Brain microvascular endothelial cell (primary cell): ENCODE measurements around the gene VOPP1.
"Not testable (repeated sequence)": the region's sequence is repeated elsewhere in the genome, so short reads cannot be mapped to it uniquely, and the experiment has no call there.

Experiments
- DNase-seq: peaks from one replicate; pipeline ENCODE4 v3.0.0-alpha.2; 2020
- H3K27ac ChIP-seq: fragments of 250-450 bp; sonication (Bioruptor Pico); 2 replicates; pipeline ENCODE4 v1.5.1; 2020; ENCODE audit warnings: mild to moderate bottlenecking, moderate library complexity
- H3K27me3 ChIP-seq: fragments of 250-450 bp; sonication (Bioruptor Pico); replicated peaks from 2 replicates; pipeline ENCODE4 v1.5.1; 2020; ENCODE audit warnings: mild to moderate bottlenecking
- H3K36me3 ChIP-seq: fragments of 250-450 bp; sonication (Bioruptor Pico); replicated peaks from 2 replicates; pipeline ENCODE4 v1.5.1; 2020; ENCODE audit warnings: mild to moderate bottlenecking
- H3K4me3 ChIP-seq: 2 replicates; pipeline ENCODE4 v1.5.1; 2011; ENCODE audit warnings: low read depth, mild to moderate bottlenecking, control low read depth, low read length, moderate library complexity
- in situ Hi-C: cut with HindIII; loops from 2 replicates; pipeline ENCODE4 v1.10.0; 2017; ENCODE audit warnings: low sequenced_read_pairs, low pct_ligation_motif_present
- TF ChIP-seq, protein P1 (sequence below): IDR thresholded peaks from 2 replicates; pipeline ENCODE4 v1.5.1; 2011; ENCODE audit warnings: low read depth, mild to moderate bottlenecking, moderate library complexity, low read length, control low read depth, inconsistent platforms; ENCODE audit errors: missing control alignments

Gene VOPP1

DNA sequence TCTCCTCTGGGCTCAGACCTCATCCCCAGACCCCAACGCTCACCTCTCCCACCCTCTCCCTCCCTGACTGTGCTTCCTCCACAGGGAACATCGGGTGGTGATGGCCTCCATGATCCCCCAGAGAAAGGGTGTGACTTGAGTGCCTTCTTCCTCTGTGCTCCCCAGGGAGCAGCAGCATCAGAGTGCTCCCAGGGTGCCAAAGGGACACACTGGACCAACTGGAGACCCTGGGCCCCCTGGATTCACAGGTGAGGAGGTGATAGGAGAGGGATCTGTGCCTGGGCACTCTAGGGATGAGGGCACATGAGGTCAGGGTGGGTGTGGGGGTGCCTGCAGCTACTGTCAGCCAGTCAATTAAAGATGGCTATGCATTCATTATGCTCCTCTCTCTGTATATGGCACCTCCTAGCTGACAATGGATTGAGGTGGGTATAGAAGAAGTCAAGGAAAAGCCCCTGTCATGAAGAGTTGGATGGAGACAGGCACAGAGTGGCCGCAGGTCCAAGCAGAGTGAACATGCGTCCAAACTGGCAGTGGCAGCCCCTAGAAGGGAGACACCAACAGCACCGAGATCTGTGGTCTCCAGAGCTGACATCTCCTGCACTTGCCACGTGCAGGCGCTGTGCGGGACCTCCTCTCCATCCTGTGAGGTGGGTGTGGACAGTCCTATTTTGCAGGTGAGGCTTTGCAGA is 15.5 kb upstream of the VOPP1 start:
- Histone ChIP-seq H3K36me3 (no peaks in the 10 kb centered on the region), H3K4me3 (no peak overlapping the region), H3K27ac (no peak overlapping the region), H3K27me3 (no peaks in the 10 kb centered on the region)
- in situ Hi-C loops = no loop called here
- TF ChIP-seq, protein P1, sequence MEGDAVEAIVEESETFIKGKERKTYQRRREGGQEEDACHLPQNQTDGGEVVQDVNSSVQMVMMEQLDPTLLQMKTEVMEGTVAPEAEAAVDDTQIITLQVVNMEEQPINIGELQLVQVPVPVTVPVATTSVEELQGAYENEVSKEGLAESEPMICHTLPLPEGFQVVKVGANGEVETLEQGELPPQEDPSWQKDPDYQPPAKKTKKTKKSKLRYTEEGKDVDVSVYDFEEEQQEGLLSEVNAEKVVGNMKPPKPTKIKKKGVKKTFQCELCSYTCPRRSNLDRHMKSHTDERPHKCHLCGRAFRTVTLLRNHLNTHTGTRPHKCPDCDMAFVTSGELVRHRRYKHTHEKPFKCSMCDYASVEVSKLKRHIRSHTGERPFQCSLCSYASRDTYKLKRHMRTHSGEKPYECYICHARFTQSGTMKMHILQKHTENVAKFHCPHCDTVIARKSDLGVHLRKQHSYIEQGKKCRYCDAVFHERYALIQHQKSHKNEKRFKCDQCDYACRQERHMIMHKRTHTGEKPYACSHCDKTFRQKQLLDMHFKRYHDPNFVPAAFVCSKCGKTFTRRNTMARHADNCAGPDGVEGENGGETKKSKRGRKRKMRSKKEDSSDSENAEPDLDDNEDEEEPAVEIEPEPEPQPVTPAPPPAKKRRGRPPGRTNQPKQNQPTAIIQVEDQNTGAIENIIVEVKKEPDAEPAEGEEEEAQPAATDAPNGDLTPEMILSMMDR = no peak
- no peak for DNase-seq

GRCh38 chr7:55582656-55583055 is 10.4 kb upstream of the VOPP1 start:
- H3K27ac ChIP-seq, H3K4me3 ChIP-seq, H3K27me3 ChIP-seq, in situ Hi-C loops, DNase-seq, H3K36me3 ChIP-seq: not testable (repeated sequence)

GRCh38 chr7:55576753-55577152 is 4.5 kb upstream of the VOPP1 start:
- H3K27ac ChIP-seq = no peak overlapping the region
- TF ChIP-seq, protein P1 = no peak
- H3K36me3 ChIP-seq = no peaks in the 10 kb centered on the region
- H3K27me3 ChIP-seq = no peaks in the 10 kb centered on the region
- DNase-seq = no peak
- H3K4me3 ChIP-seq = no peak overlapping the region
- in situ Hi-C loops = no loop called here

- in situ Hi-C loops = no loop called here
- no peak for DNase-seq
Measured at GRCh38 chr7:55575733-55576132, 3.4 kb upstream of the VOPP1 start.

DNA sequence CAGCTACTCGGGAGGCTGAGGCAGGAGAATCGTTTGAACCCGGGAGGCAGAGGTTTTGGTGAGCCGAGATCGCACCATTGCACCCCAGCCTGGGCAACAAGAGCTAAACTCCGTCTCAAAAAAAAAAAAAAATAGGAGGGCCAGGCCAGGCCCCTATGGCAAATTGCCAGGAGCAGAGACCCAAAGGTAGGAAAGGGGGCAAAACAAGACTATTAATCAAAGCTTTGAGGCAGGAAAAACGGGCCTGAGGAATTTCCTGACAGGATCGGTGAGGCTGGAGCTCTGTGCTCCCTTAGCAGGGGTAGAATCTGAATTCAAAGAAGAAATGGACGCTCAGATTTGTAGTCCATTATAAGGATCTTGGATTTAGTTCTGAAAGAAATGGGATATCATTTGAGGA is 2.8 kb upstream of the VOPP1 start:
- no peak for DNase-seq
- no peaks in the 10 kb centered on the region for H3K27me3 ChIP-seq
- no peak overlapping the region for H3K4me3 ChIP-seq
- H3K36me3 ChIP-seq = no peaks in the 10 kb centered on the region
- in situ Hi-C loops = no loop called here
- H3K27ac ChIP-seq = no peak overlapping the region
- TF ChIP-seq, protein P1 = no peak

More at GRCh38 chr7:55575733-55576132, 3.4 kb upstream of the VOPP1 start:
- no peak overlapping the region for H3K4me3 ChIP-seq
- TF ChIP-seq, protein P1 = no peak
- H3K27me3 ChIP-seq = no peaks in the 10 kb centered on the region
- no peak overlapping the region for H3K27ac ChIP-seq
- no peaks in the 10 kb centered on the region for H3K36me3 ChIP-seq

DNA sequence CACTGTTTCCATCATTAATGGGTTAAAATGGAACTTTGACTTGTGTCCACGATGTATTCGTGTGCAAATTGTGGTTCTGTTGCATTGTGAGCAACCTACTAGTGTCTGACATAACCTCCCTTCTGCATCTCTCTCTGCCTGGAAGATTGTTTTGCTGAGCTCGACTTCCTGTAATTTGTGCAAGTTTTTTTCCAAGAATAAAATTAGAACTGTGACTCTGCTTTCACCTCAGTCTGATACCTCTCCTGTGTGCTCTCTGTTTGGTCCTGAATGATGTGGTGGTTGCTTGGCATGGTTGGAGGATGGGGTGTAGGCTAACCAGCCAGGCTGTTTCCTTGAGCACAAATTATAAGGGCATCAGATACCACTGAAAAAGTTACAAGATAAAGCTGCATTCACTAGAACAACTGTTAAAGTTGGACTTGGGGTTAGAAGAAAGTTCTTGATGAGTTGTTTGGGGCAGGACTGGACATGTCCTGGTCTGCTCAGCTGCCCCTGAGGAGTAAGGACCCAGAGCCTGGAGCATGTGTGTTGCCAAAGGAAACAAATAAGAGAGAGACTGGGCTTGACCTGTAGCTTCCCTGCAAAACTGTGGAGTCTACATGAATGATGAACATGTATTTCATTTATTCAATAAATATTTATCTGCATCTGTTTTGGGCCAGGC is 1.9 kb upstream of the VOPP1 start:
- Histone ChIP-seq H3K36me3 (no peaks in the 10 kb centered on the region), H3K27ac (no peak overlapping the region), H3K27me3 (no peaks in the 10 kb centered on the region), H3K4me3 (no peak overlapping the region)
- DNase-seq = no peak
- in situ Hi-C loops = no loop called here
- TF ChIP-seq, protein P1 = no peak
